ENCODE results near the gene VPS37D.
"Not testable (repeated sequence)": the region's sequence is repeated elsewhere in the genome, so short reads cannot be mapped to it uniquely, and the experiment has no call there.

GRCh38 chr7:73676062-73676461 is 8.4 kb downstream of the VPS37D start:
- TF ChIP-seq CTCF (conservative IDR thresholded peaks at IDR 0.05); EZH2 (IDR thresholded peaks at IDR 0.05; ENCODE audit: low read depth): not testable (repeated sequence)

Measured in PC-9 (cell line).